ENCODE measurements around the gene PRKCA.

PRKCA gene

DNA sequence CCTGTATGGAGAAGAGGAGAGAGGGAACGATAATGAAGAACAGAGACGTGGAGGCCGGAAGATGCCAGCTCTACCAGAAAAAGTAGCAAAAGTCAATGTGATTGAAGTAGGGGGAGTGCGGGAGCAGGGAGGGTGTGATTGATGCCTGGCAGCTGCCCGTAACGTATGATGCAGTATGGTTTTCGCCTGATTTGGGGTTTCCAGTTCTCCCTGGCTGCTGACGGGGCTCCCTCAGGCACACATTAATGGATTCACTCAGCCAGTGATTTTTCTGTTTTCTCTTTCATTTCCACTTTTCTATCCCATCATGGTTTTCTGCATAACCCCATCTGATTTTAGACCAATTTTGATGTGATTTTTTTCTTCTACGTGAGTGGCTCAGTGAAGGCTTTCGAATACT is 62.1 kb downstream of the PRKCA start:
- Histone ChIP-seq H2AFZ (ENCODE audit: low read length) (no peak overlapping the region), H3K4me2 (ENCODE audit: low read depth, low read length, poor library complexity, severe bottlenecking) (no peak overlapping the region), H3K9me2 (replicated peaks; ENCODE audit: low read depth, low read length) (no peaks in the 10 kb centered on the region), H3K4me1 (ENCODE audit: insufficient read depth, low read length, poor library complexity, severe bottlenecking) (no peaks in the 10 kb centered on the region), H3K9ac (ENCODE audit: low read depth, low read length, poor library complexity, severe bottlenecking) (no peak overlapping the region), H3K36me3 (ENCODE audit: insufficient read depth, low read length) (no peaks in the 10 kb centered on the region), H3F3A (ENCODE audit: low read depth) (no peaks in the 10 kb centered on the region), H3K9me3 (ENCODE audit: insufficient read depth, low read depth, low read length) (no peaks in the 10 kb centered on the region), H3K27me3 (ENCODE audit: insufficient read depth, low read length, poor library complexity, severe bottlenecking) (no peaks in the 10 kb centered on the region), H4K20me1 (ENCODE audit: insufficient read depth, low read length, poor library complexity, severe bottlenecking) (no peaks in the 10 kb centered on the region), H3K4me3 (ENCODE audit: low read length, poor library complexity, severe bottlenecking) (no peak overlapping the region), H3K79me2 (ENCODE audit: insufficient read depth, low read length) (no peaks in the 10 kb centered on the region)
- TF ChIP-seq, protein P1, sequence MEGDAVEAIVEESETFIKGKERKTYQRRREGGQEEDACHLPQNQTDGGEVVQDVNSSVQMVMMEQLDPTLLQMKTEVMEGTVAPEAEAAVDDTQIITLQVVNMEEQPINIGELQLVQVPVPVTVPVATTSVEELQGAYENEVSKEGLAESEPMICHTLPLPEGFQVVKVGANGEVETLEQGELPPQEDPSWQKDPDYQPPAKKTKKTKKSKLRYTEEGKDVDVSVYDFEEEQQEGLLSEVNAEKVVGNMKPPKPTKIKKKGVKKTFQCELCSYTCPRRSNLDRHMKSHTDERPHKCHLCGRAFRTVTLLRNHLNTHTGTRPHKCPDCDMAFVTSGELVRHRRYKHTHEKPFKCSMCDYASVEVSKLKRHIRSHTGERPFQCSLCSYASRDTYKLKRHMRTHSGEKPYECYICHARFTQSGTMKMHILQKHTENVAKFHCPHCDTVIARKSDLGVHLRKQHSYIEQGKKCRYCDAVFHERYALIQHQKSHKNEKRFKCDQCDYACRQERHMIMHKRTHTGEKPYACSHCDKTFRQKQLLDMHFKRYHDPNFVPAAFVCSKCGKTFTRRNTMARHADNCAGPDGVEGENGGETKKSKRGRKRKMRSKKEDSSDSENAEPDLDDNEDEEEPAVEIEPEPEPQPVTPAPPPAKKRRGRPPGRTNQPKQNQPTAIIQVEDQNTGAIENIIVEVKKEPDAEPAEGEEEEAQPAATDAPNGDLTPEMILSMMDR (conservative IDR thresholded peaks at IDR 0.05; ENCODE audit: low read length): no peak
- TF ChIP-seq EZH2phosphoT487 (IDR thresholded peaks at IDR 0.05; ENCODE audit: borderline replicate concordance): no peak

- no peaks in the 10 kb centered on the region for H3K27me3 ChIP-seq (ENCODE audit: insufficient read depth, low read length, poor library complexity, severe bottlenecking)
- H2AFZ ChIP-seq (ENCODE audit: low read length): no peak overlapping the region
- H3F3A ChIP-seq (ENCODE audit: low read depth): no peaks in the 10 kb centered on the region
- no peaks in the 10 kb centered on the region for H3K36me3 ChIP-seq (ENCODE audit: insufficient read depth, low read length)
- TF ChIP-seq, protein P1 (conservative IDR thresholded peaks at IDR 0.05; ENCODE audit: low read length): no peak
- no peak for TF ChIP-seq EZH2phosphoT487 (IDR thresholded peaks at IDR 0.05; ENCODE audit: borderline replicate concordance)
- H3K9me3 ChIP-seq (ENCODE audit: insufficient read depth, low read depth, low read length): no peaks in the 10 kb centered on the region
- no peaks in the 10 kb centered on the region for H3K79me2 ChIP-seq (ENCODE audit: insufficient read depth, low read length)
- H3K9ac ChIP-seq (ENCODE audit: low read depth, low read length, poor library complexity, severe bottlenecking): no peak overlapping the region
- no peaks in the 10 kb centered on the region for H3K4me1 ChIP-seq (ENCODE audit: insufficient read depth, low read length, poor library complexity, severe bottlenecking)
- no peak overlapping the region for H3K4me2 ChIP-seq (ENCODE audit: low read depth, low read length, poor library complexity, severe bottlenecking)
- H3K9me2 ChIP-seq (replicated peaks; ENCODE audit: low read depth, low read length): no peaks in the 10 kb centered on the region
- H4K20me1 ChIP-seq (ENCODE audit: insufficient read depth, low read length, poor library complexity, severe bottlenecking): no peaks in the 10 kb centered on the region
- H3K4me3 ChIP-seq (ENCODE audit: low read length, poor library complexity, severe bottlenecking): no peak overlapping the region
Observed at GRCh38 chr17:66364990-66365490, 62.6 kb downstream of the PRKCA start.

DNA sequence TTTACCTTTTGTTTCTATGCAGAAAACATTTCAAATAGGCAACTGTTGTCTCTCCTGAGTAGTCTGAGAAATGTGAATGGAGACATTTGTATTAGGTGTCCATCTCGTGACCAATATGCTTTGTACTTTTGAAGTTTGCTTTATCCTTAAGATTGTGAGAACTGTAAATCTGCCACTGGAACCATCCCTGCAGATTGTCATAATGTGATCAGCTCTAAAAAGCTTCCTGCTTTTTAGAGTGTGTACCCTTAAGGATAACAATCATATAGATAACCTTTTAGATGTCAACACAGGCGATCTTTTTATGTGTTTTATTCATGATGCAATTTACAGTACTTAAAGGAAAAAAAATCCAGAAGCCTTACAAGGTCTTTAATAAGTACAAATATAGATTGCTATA is 63.5 kb downstream of the PRKCA start:
- Histone ChIP-seq H3K4me1 (ENCODE audit: insufficient read depth, low read length, poor library complexity, severe bottlenecking) (no peaks in the 10 kb centered on the region), H3K9me3 (ENCODE audit: insufficient read depth, low read depth, low read length) (no peaks in the 10 kb centered on the region), H3K36me3 (ENCODE audit: insufficient read depth, low read length) (no peaks in the 10 kb centered on the region), H3K4me3 (ENCODE audit: low read length, poor library complexity, severe bottlenecking) (no peak overlapping the region), H3K27me3 (ENCODE audit: insufficient read depth, low read length, poor library complexity, severe bottlenecking) (no peaks in the 10 kb centered on the region), H3K4me2 (ENCODE audit: low read depth, low read length, poor library complexity, severe bottlenecking) (no peak overlapping the region), H3K79me2 (ENCODE audit: insufficient read depth, low read length) (no peaks in the 10 kb centered on the region), H2AFZ (ENCODE audit: low read length) (no peak overlapping the region), H3K9me2 (replicated peaks; ENCODE audit: low read depth, low read length) (no peaks in the 10 kb centered on the region), H4K20me1 (ENCODE audit: insufficient read depth, low read length, poor library complexity, severe bottlenecking) (no peaks in the 10 kb centered on the region), H3K9ac (ENCODE audit: low read depth, low read length, poor library complexity, severe bottlenecking) (no peak overlapping the region), H3F3A (ENCODE audit: low read depth) (no peaks in the 10 kb centered on the region)
- no peak for TF ChIP-seq EZH2phosphoT487 (IDR thresholded peaks at IDR 0.05; ENCODE audit: borderline replicate concordance)
- TF ChIP-seq, protein P1 (conservative IDR thresholded peaks at IDR 0.05; ENCODE audit: low read length): no peak
